HG02885 (cell line): ENCODE results near the gene ANO6.
A peak's percentile ranks its signal among the peaks of the same experiment; 100 is the strongest.
"Not testable (repeated sequence)": the region's sequence is repeated elsewhere in the genome, so short reads cannot be mapped to it uniquely, and the experiment has no call there.

Experiments
- ATAC-seq: cut with Tn5 transposase; IDR thresholded peaks from one replicate; pipeline ENCODE4 v1.9.1; 2021; ENCODE audit warnings: mild to moderate bottlenecking; ENCODE audit not compliant: unreplicated experiment, poor library complexity

Gene ANO6, protein sequence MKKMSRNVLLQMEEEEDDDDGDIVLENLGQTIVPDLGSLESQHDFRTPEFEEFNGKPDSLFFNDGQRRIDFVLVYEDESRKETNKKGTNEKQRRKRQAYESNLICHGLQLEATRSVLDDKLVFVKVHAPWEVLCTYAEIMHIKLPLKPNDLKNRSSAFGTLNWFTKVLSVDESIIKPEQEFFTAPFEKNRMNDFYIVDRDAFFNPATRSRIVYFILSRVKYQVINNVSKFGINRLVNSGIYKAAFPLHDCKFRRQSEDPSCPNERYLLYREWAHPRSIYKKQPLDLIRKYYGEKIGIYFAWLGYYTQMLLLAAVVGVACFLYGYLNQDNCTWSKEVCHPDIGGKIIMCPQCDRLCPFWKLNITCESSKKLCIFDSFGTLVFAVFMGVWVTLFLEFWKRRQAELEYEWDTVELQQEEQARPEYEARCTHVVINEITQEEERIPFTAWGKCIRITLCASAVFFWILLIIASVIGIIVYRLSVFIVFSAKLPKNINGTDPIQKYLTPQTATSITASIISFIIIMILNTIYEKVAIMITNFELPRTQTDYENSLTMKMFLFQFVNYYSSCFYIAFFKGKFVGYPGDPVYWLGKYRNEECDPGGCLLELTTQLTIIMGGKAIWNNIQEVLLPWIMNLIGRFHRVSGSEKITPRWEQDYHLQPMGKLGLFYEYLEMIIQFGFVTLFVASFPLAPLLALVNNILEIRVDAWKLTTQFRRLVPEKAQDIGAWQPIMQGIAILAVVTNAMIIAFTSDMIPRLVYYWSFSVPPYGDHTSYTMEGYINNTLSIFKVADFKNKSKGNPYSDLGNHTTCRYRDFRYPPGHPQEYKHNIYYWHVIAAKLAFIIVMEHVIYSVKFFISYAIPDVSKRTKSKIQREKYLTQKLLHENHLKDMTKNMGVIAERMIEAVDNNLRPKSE

DNA sequence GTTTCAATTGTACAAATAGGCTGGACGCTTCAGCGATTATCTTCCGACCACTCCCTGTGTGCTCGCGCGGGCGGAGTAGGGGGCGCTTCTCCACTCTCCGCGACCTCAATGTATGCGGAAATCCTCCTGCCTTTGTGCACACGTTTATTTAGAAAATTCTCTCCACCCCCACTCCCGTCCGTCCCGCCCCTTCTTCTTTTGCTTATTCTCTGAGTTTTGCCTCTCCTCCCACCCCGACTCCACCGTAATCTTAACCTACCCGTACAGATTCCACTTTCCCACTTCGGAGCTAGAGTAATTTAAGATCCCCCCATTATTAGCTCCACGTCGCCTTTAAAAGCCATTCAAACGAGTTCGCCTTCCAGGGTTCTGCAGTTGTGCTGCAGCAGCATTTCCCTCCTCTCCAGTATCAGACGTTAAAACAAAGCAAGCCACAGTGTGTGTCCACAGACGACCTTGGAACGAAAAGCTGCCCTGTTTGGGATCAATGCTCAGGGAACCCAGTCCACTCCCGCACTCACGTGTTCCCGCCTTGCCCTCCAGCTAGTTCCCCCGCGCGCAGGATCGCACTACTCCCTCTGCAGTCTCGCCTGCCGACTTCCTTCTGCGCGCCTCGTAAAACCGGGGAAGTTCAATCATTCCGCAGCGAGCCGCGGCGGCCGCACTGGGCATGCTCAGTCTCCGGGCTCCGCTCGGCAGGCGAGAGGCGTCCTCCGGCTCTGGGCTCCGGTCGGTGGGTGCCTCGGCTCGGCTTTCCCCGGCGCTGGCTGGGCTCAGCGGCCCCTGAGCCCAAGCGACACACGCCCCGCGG, at the start of gene ANO6:
Gene ANO6, plus strand, starts transcription at position 677 of the 811 bp plus-strand sequence. CDS start 227 bp downstream, outside the sequence.
- ATAC-seq, result peak; percentile 71

DNA sequence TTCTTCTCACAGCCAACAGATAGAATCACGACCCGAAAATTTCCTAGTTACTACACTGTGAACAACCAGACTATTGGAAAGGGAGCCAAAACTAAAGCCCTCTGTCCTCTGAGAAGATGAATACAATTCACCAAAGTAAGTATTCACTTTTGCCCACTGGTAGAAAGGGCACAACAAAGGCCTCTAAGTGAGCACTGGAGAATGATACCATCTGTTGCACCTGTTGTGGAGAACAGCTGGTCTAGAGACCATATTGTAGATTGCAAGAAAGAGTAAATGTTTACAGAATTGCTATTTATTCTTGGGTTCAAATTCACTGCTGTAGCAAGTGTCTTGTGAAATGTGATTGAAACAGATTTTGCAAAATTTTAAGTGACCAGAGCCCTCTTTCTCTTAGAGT, 46.9 kb upstream of the ANO6 start:
- ATAC-seq, result no peak

- peak; percentile 76 for ATAC-seq
Observed at GRCh38 chr12:45170456-45171042, 45.3 kb upstream of the ANO6 start.

- ATAC-seq, result not testable (repeated sequence)
Observed at GRCh38 chr12:45173293-45173692, 42.6 kb upstream of the ANO6 start.

- ATAC-seq, result no peak
Observed at GRCh38 chr12:45174595-45174994, 41.3 kb upstream of the ANO6 start.

DNA sequence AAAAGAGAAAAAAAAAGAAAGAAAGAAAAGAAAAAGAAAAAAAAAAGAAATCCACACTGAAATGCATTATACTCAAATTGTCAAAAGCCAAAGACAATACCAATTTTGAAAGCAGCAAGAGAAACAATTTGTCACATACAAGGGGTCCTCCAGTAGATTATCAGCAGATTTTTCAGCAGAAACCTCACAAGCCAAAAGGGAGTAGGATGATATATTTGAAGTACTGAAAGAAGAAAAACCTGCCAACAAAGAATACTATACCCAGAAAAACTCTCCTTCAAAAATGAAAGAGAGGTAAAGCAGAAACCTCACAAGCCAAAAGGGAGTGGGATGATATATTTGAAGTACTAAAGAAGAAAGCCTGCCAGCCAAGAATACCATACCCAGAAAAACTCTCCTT, 37.1 kb upstream of the ANO6 start:
- no peak for ATAC-seq

- ATAC-seq, result no peak
Observed at GRCh38 chr12:45182511-45182910, 33.4 kb upstream of the ANO6 start.

- ATAC-seq, result no peak
Observed at GRCh38 chr12:45183246-45183645, 32.6 kb upstream of the ANO6 start.

GRCh38 chr12:45184147-45184963, 31.5 kb upstream of the ANO6 start:
- ATAC-seq, result no peak

DNA sequence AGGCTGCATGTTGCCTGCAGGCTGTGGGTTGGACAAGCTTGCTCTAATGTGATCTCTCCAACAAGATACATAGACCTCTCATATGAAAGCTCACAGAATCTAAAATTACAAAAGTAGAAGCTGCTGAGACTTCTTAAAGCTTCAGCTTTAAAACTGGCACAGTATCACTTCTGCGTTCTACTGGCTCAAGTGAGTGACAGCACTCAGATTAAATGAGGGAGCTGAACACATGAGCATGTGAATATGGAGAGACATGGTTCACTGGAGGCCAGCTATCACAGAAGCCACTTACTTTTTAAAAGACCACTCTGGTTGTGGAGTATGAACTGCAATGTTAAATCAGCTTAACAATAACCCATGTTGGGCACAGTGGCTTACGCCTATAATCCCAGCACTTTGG, 29.1 kb upstream of the ANO6 start:
- ATAC-seq, result no peak

- no peak for ATAC-seq
Observed at GRCh38 chr12:45189766-45190403, 26.0 kb upstream of the ANO6 start.

DNA sequence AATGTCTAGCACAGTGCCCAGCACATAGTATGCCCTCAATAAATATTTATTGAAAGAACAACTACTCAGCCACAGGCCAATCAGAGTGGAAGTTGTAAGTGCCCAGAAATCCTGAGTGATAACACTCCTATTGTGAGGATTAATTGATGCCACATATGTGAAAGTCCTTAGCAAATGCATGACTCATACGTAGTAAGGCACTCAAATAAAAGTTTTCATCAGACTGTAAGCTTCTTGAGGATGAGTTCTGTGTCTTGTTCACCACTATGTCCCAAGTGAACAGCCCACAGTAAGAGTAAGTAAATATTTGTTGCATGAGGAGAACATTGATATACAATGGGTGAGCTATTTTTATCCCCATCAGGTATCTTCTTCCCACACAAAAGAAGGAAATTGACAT, 24.7 kb upstream of the ANO6 start:
- ATAC-seq, result no peak

- no peak for ATAC-seq
Observed at GRCh38 chr12:45192707-45193106, 23.2 kb upstream of the ANO6 start.

GRCh38 chr12:45200491-45201043, 15.3 kb upstream of the ANO6 start:
- ATAC-seq, result no peak

GRCh38 chr12:45203767-45204166, 12.1 kb upstream of the ANO6 start:
- ATAC-seq, result no peak

DNA sequence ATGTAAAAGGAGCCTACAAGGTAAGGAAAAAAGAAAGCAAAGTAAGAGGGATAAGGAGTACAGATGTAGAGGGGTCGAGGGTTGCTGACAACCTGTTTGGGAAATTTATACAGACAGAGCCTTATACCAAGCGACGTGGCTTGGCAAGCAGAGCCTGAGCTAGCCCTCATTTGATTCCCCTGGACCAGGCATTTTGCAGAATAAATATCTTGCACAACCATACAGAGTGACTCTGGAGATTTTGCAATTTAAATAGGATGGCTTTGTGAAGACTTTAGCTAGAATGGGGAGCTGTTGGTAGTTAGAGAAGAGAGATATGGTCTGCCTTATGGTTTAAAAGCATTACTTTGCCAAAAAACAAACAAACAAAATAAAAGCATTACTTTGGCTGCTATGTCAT, 11.1 kb upstream of the ANO6 start:
- ATAC-seq, result no peak

DNA sequence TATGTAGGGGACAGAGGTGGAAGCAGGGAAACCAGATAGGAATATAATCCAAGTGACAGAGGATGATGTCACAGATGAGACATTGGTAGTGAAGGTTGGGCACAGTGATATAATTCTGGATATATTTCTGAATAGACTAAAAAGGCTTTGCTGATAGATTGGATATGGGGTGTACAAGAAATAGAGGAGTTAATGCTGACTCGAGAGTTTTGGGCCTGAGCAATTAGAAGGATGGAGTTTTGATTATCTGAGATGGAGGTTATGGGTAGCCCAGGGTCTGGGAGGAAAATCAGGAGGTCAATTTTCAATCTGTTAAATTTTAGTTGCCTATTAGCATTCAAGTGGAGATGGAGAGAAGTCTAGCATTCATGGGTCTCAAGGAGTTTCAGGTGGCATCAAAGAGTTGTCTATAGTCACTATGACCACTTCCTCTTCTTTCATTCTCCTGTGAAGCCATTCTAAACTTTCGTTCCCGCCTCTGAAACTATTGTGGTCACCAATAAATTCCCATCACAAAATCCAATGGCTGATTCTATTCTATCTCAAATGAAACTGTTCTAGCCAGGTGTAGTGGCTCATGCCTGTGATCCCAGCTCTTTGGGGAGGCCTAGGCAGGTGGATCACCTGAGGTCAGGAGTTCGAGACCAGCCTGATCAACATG, 10.6 kb upstream of the ANO6 start:
- ATAC-seq, result peak; percentile 46
